ENCODE data around the gene CEACAM19.
"Not testable (repeated sequence)": the region's sequence is repeated elsewhere in the genome, so short reads cannot be mapped to it uniquely, and the experiment has no call there.

The CEACAM19 gene

GRCh38 chr19:44624840-44625354, 46.4 kb upstream of the CEACAM19 start:
- TF ChIP-seq EZH2phosphoT487 (IDR thresholded peaks at IDR 0.05; ENCODE audit: borderline replicate concordance) = no peak
- TF ChIP-seq, protein P1, sequence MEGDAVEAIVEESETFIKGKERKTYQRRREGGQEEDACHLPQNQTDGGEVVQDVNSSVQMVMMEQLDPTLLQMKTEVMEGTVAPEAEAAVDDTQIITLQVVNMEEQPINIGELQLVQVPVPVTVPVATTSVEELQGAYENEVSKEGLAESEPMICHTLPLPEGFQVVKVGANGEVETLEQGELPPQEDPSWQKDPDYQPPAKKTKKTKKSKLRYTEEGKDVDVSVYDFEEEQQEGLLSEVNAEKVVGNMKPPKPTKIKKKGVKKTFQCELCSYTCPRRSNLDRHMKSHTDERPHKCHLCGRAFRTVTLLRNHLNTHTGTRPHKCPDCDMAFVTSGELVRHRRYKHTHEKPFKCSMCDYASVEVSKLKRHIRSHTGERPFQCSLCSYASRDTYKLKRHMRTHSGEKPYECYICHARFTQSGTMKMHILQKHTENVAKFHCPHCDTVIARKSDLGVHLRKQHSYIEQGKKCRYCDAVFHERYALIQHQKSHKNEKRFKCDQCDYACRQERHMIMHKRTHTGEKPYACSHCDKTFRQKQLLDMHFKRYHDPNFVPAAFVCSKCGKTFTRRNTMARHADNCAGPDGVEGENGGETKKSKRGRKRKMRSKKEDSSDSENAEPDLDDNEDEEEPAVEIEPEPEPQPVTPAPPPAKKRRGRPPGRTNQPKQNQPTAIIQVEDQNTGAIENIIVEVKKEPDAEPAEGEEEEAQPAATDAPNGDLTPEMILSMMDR (conservative IDR thresholded peaks at IDR 0.05; ENCODE audit: low read length) = no peak
- H3K79me2 ChIP-seq (ENCODE audit: insufficient read depth, low read length) = no peaks in the 10 kb centered on the region
- H3F3A ChIP-seq (ENCODE audit: low read depth) = no peaks in the 10 kb centered on the region
- no peaks in the 10 kb centered on the region for H4K20me1 ChIP-seq (ENCODE audit: insufficient read depth, low read length, poor library complexity, severe bottlenecking)
- no peaks in the 10 kb centered on the region for H3K4me1 ChIP-seq (ENCODE audit: insufficient read depth, low read length, poor library complexity, severe bottlenecking)
- no peaks in the 10 kb centered on the region for H3K9me2 ChIP-seq (replicated peaks; ENCODE audit: low read depth, low read length)
- no peaks in the 10 kb centered on the region for H3K27me3 ChIP-seq (ENCODE audit: insufficient read depth, low read length, poor library complexity, severe bottlenecking)
- no peaks in the 10 kb centered on the region for H3K36me3 ChIP-seq (ENCODE audit: insufficient read depth, low read length)
- H3K4me2 ChIP-seq (ENCODE audit: low read depth, low read length, poor library complexity, severe bottlenecking) = no peak overlapping the region
- no peak overlapping the region for H3K4me3 ChIP-seq (ENCODE audit: low read length, poor library complexity, severe bottlenecking)
- no peak overlapping the region for H3K9ac ChIP-seq (ENCODE audit: low read depth, low read length, poor library complexity, severe bottlenecking)
- no peak overlapping the region for H2AFZ ChIP-seq (ENCODE audit: low read length)
- no peaks in the 10 kb centered on the region; the same call in 1 of the 2 replicates for H3K9me3 ChIP-seq (ENCODE audit: insufficient read depth, low read depth, low read length)

GRCh38 chr19:44625637-44626036, 45.6 kb upstream of the CEACAM19 start:
- not testable (repeated sequence) for H3K4me1 ChIP-seq (ENCODE audit: insufficient read depth, low read length, poor library complexity, severe bottlenecking); H3K36me3 ChIP-seq (ENCODE audit: insufficient read depth, low read length); H3K9me2 ChIP-seq (replicated peaks; ENCODE audit: low read depth, low read length); H3K9me3 ChIP-seq (ENCODE audit: insufficient read depth, low read depth, low read length); H2AFZ ChIP-seq (ENCODE audit: low read length); H3F3A ChIP-seq (ENCODE audit: low read depth); H4K20me1 ChIP-seq (ENCODE audit: insufficient read depth, low read length, poor library complexity, severe bottlenecking); H3K4me3 ChIP-seq (ENCODE audit: low read length, poor library complexity, severe bottlenecking); H3K4me2 ChIP-seq (ENCODE audit: low read depth, low read length, poor library complexity, severe bottlenecking); H3K9ac ChIP-seq (ENCODE audit: low read depth, low read length, poor library complexity, severe bottlenecking); H3K27me3 ChIP-seq (ENCODE audit: insufficient read depth, low read length, poor library complexity, severe bottlenecking); H3K79me2 ChIP-seq (ENCODE audit: insufficient read depth, low read length)

DNA sequence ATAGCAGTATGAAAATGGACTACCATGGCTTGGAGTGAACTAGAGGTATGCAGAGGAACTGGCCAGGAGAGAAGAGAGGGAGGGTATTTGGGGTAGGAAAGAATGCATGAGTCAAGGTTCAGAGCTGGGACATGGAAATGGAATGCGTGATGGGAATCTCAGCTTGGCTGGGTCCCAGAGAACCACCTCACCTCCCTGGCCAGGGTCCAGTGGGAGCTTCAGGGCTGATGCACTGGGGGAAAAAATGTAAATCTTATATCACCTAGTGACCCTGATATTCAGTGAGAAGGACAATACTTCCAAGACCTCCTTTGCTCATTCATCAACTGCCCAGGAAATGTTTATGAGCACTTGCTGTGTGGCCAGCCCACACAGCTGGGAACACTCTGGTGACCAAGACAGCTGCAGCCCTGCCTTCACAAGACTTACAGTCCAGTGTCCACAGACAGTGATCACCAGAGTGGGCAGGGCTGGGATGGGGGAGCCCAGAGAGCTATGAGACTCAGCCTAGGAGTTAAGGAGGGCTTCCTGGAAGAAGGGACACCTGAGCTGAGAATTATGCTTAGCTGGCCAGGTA, 45.1 kb upstream of the CEACAM19 start:
- no peak overlapping the region for H2AFZ ChIP-seq (ENCODE audit: low read length)
- H3K9me2 ChIP-seq (replicated peaks; ENCODE audit: low read depth, low read length) = no peaks in the 10 kb centered on the region
- no peaks in the 10 kb centered on the region for H3F3A ChIP-seq (ENCODE audit: low read depth)
- no peak for TF ChIP-seq EZH2phosphoT487 (IDR thresholded peaks at IDR 0.05; ENCODE audit: borderline replicate concordance)
- TF ChIP-seq, protein P1 (conservative IDR thresholded peaks at IDR 0.05; ENCODE audit: low read length) = no peak
- H4K20me1 ChIP-seq (ENCODE audit: insufficient read depth, low read length, poor library complexity, severe bottlenecking) = no peaks in the 10 kb centered on the region
- no peaks in the 10 kb centered on the region for H3K79me2 ChIP-seq (ENCODE audit: insufficient read depth, low read length)
- no peak overlapping the region for H3K9ac ChIP-seq (ENCODE audit: low read depth, low read length, poor library complexity, severe bottlenecking)
- H3K27me3 ChIP-seq (ENCODE audit: insufficient read depth, low read length, poor library complexity, severe bottlenecking) = no peaks in the 10 kb centered on the region
- no peak overlapping the region for H3K4me2 ChIP-seq (ENCODE audit: low read depth, low read length, poor library complexity, severe bottlenecking)
- H3K4me3 ChIP-seq (ENCODE audit: low read length, poor library complexity, severe bottlenecking) = no peak overlapping the region
- H3K9me3 ChIP-seq (ENCODE audit: insufficient read depth, low read depth, low read length) = no peaks in the 10 kb centered on the region; the same call in 1 of the 2 replicates
- H3K36me3 ChIP-seq (ENCODE audit: insufficient read depth, low read length) = no peaks in the 10 kb centered on the region
- H3K4me1 ChIP-seq (ENCODE audit: insufficient read depth, low read length, poor library complexity, severe bottlenecking) = no peaks in the 10 kb centered on the region

DNA sequence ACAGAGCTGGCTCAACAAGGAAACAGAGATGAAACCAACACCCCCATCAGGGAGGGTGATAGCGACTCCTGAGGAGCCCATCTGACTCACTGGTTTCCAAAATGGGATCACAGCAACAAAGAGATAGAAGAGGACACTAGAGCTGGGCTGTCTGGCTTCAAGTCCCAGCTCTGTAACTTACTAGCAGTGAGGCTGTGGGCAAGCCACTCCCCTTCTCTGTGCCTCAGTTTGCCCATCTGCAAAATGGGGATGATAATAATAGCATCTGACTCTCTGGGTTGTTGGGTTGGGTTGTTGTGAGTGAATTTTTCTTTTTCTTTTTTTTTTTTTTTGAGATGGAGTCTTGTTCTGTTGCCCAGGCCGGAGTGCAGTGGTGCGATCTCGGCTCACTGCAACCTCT, 43.7 kb upstream of the CEACAM19 start:
- Histone ChIP-seq H3K79me2 (ENCODE audit: insufficient read depth, low read length) (no peaks in the 10 kb centered on the region), H3K9me3 (ENCODE audit: insufficient read depth, low read depth, low read length) (no peaks in the 10 kb centered on the region; the same call in 1 of the 2 replicates), H3K9ac (ENCODE audit: low read depth, low read length, poor library complexity, severe bottlenecking) (no peak overlapping the region), H3F3A (ENCODE audit: low read depth) (no peaks in the 10 kb centered on the region), H4K20me1 (ENCODE audit: insufficient read depth, low read length, poor library complexity, severe bottlenecking) (no peaks in the 10 kb centered on the region), H2AFZ (ENCODE audit: low read length) (no peak overlapping the region), H3K4me3 (ENCODE audit: low read length, poor library complexity, severe bottlenecking) (no peak overlapping the region), H3K4me2 (ENCODE audit: low read depth, low read length, poor library complexity, severe bottlenecking) (no peak overlapping the region), H3K9me2 (replicated peaks; ENCODE audit: low read depth, low read length) (no peaks in the 10 kb centered on the region), H3K4me1 (ENCODE audit: insufficient read depth, low read length, poor library complexity, severe bottlenecking) (no peaks in the 10 kb centered on the region), H3K27me3 (ENCODE audit: insufficient read depth, low read length, poor library complexity, severe bottlenecking) (no peaks in the 10 kb centered on the region), H3K36me3 (ENCODE audit: insufficient read depth, low read length) (no peaks in the 10 kb centered on the region)
- TF ChIP-seq EZH2phosphoT487 (IDR thresholded peaks at IDR 0.05; ENCODE audit: borderline replicate concordance) = no peak
- TF ChIP-seq, protein P1 (conservative IDR thresholded peaks at IDR 0.05; ENCODE audit: low read length) = no peak

All from Loucy (cell line).